ENCODE data around the gene GNAZ. TPM values are rescaled to one million over a fixed set of nuclear protein-coding genes. Genes with fewer than 3 reads are reported as not detected.

The GNAZ gene
- total and polyA plus RNA-seq, 2 of the 8 experiments (the other 6 are each of a cell fraction or from before 2014, with no cell fraction given) = 6.6 to 9.6 TPM

- peaks cover 0 to 10% of the 10 kb centered on the region in 2 experiments for H4K20me1 ChIP-seq (replicated peaks in 1 of 2; ENCODE audit: control insufficient read depth in 1 of 2, insufficient read depth in 2 of 2, low read length in 2 of 2)
- no peaks in the 10 kb centered on the region for H3K36me3 ChIP-seq (ENCODE audit: control insufficient read depth in 2 of 4, insufficient read depth in 4 of 4, low read length in 3 of 4)
- H4K8ac ChIP-seq (ENCODE audit: extremely low read depth, insufficient read depth, low read length) = no peak overlapping the region; the same call in 1 of the 2 replicates
- no peak overlapping the region for H3K18ac ChIP-seq (ENCODE audit: extremely low read depth, low read length)
- no peak overlapping the region for H2BK12ac ChIP-seq (ENCODE audit: low read depth, low read length)
- 0 out of 2 replicates have a peak, but pooled peaks cover 2% of the 10 kb centered on the region for H3K79me1 ChIP-seq (ENCODE audit: low read depth, low read length)
- ChIA-PET CTCF (ENCODE audit: partially characterized antibody) (interaction anchor here (0.6 to 1.4 kb wide), 3 partner anchors 10 to 92 kb away, joined by 3 to 5 read pairs (median 3); no protein-coding TSS in a partner anchor), POLR2A (ENCODE audit: partially characterized antibody) (no interaction called here)
- no peak overlapping the region for H3K14ac ChIP-seq (ENCODE audit: insufficient read length)
- no peak overlapping the region for H3K56ac ChIP-seq (replicated peaks; ENCODE audit: insufficient read length, low read depth, low read length)
- DNase-seq (ENCODE audit: low read depth in 1 of 2, low spot score in 2 of 2) (no peak), FAIRE-seq (no peak)
- H3K23ac ChIP-seq (ENCODE audit: insufficient read length) = no peak overlapping the region
- H3K27ac ChIP-seq (ENCODE audit: low read depth, low read length) = no peak overlapping the region
- H2BK15ac ChIP-seq (ENCODE audit: low read length) = no peak overlapping the region
- no peak overlapping the region for H3K4me2 ChIP-seq (ENCODE audit: insufficient read depth in 1 of 2, low read depth in 2 of 2, low read length in 2 of 2)
- 80% methylated on average over 2 of the region's 3 CpGs; no CpG with 5 or more reads in 1 of the 2 experiments for WGBS, 2 experiments (ENCODE audit: extremely low coverage in 1 of 2, insufficient coverage in 1 of 2, insufficient read length in 1 of 2, insufficient replicate concordance in 2 of 2, low coverage in 1 of 2, low lambda C conversion rate in 2 of 2, missing lambda C conversion rate in 1 of 2)
- no peaks in the 10 kb centered on the region; a peak in 3 of 7 replicates for H3K27me3 ChIP-seq (replicated peaks in 1 of 4; ENCODE audit: control insufficient read depth in 3 of 4, extremely low read depth in 1 of 4, insufficient read depth in 3 of 4, low read length in 3 of 4)
- no peak overlapping the region for H3K9ac ChIP-seq (replicated peaks in 1 of 4; ENCODE audit: extremely low read depth in 1 of 4, low read depth in 3 of 4, low read length in 3 of 4)
- H3K79me2 ChIP-seq (ENCODE audit: control insufficient read depth in 1 of 2, insufficient read depth in 2 of 2, low read length in 2 of 2) = no peaks in the 10 kb centered on the region
- H2BK120ac ChIP-seq (replicated peaks; ENCODE audit: low read depth, low read length) = no peak overlapping the region
- H3K4me3 ChIP-seq (ENCODE audit: extremely low read depth in 1 of 4, insufficient read depth in 2 of 4, low read depth in 3 of 4, low read length in 4 of 4) = no peak overlapping the region
- H2AK5ac ChIP-seq (ENCODE audit: low read depth, low read length) = no peak overlapping the region
- H4K5ac ChIP-seq (ENCODE audit: insufficient read length, low read depth, low read length) = no peak overlapping the region
- H2AFZ ChIP-seq (ENCODE audit: low read length) = no peak overlapping the region
- H4K91ac ChIP-seq (replicated peaks; ENCODE audit: insufficient read length, low read length) = no peak overlapping the region
- H3K4ac ChIP-seq (replicated peaks; ENCODE audit: insufficient read length, low read depth, low read length) = no peak overlapping the region
- H3K23me2 ChIP-seq (ENCODE audit: low read depth, low read length) = no peaks in the 10 kb centered on the region
- H2BK20ac ChIP-seq (ENCODE audit: low read length) = no peak overlapping the region
- no peak overlapping the region for H2BK5ac ChIP-seq (ENCODE audit: low read depth, low read length)
- no peaks in the 10 kb centered on the region for H3K4me1 ChIP-seq (replicated peaks in 1 of 4; ENCODE audit: control insufficient read depth in 3 of 4, insufficient read depth in 4 of 4, low read length in 3 of 4)
- no peaks in the 10 kb centered on the region for H3K9me3 ChIP-seq (ENCODE audit: insufficient read depth in 2 of 2, low read depth in 1 of 2, low read length in 1 of 2)
- no peak for TF ChIP-seq YY1 (IDR thresholded peaks at IDR 0.05; ENCODE audit: low read depth, low read length)
- TF ChIP-seq TCF12 (IDR thresholded peaks at IDR 0.05; ENCODE audit: low read depth, low read length) = no peak
- no peak for TF ChIP-seq MAX (IDR thresholded peaks at IDR 0.05)
- no peak for TF ChIP-seq SP1 (IDR thresholded peaks at IDR 0.05; ENCODE audit: low read depth, low read length)
- no peak for TF ChIP-seq BRCA1 (IDR thresholded peaks at IDR 0.05; ENCODE audit: low read depth, low read length)
- TF ChIP-seq CHD1 (IDR thresholded peaks at IDR 0.05; ENCODE audit: low read depth, low read length) = no peak
- no peak for TF ChIP-seq TAF7 (optimal IDR thresholded peaks at IDR 0.05; ENCODE audit: borderline replicate concordance, low read depth, low read length)
- no peak for TF ChIP-seq TAF1 (IDR thresholded peaks at IDR 0.05; ENCODE audit: low read depth, low read length)
- TF ChIP-seq ATF2 (IDR thresholded peaks at IDR 0.05; ENCODE audit: low read length) = no peak
- TF ChIP-seq EZH2 (IDR thresholded peaks at IDR 0.05; ENCODE audit: low read depth, low read length, severe bottlenecking) = no peak
- TF ChIP-seq PHF8 (conservative IDR thresholded peaks at IDR 0.05; ENCODE audit: low read depth, low read length) = no peak
- no peak for TF ChIP-seq TBP (IDR thresholded peaks at IDR 0.05; ENCODE audit: low read depth, low read length)
- TF ChIP-seq BCL11A (IDR thresholded peaks at IDR 0.05; ENCODE audit: low read depth in 2 of 2, low read length in 2 of 2) = no peak
Observed at GRCh38 chr22:23102776-23103175, 32.5 kb downstream of the GNAZ start.
